Heart left ventricle (tissue), 16 donors: ENCODE data around the gene RESP18. TPM values are rescaled to one million over a fixed set of nuclear protein-coding genes. Genes with fewer than 3 reads are reported as not detected.
A peak's percentile ranks its signal among the peaks of the same experiment; 100 is the strongest.

Source experiments
- ATAC-seq, 4 donors: fragments of 200-7000 bp; cut with Tn5 transposase; one replicate each; pipeline ENCODE4 v1.9.1; 2020 to 2022; ENCODE audit warnings: moderate library complexity in 4 of 4, mild to moderate bottlenecking in 3 of 4, moderate number of reproducible peaks in 1 of 4
- DNase-seq, 5 donors: peaks; one replicate each; pipeline ENCODE4 v3.0.0-alpha.2; 2020
- H3K27ac ChIP-seq, 12 donors: fragments of 200-600 bp; sonication (generic) in 4 of 12; one replicate each; pipeline versions ENCODE4 v1.5.0 to v1.8.0; 2016 to 2022; ENCODE audit warnings: mild to moderate bottlenecking in 2 of 12
- H3K27me3 ChIP-seq, 9 donors: fragments of 200-600 bp; sonication (generic) in 2 of 9; one replicate each; pipeline versions ENCODE4 v1.5.1 to v1.8.0; 2016 to 2022; ENCODE audit warnings: mild to moderate bottlenecking in 3 of 9
- H3K36me3 ChIP-seq, 9 donors: fragments of 200-600 bp; sonication (generic) in 2 of 9; one replicate each; pipeline versions ENCODE4 v1.5.0 to v1.8.0; 2018 to 2022; ENCODE audit warnings: mild to moderate bottlenecking in 2 of 9
- H3K4me1 ChIP-seq, 12 donors: fragments of 200-600 bp; sonication (generic) in 4 of 12; one replicate each; pipeline versions ENCODE4 v1.5.0 to v1.8.0; 2016 to 2022; ENCODE audit warnings: mild to moderate bottlenecking in 3 of 12
- H3K4me3 ChIP-seq, 12 donors: fragments of 200-600 bp; sonication (generic) in 4 of 12; one replicate each; pipeline versions ENCODE4 v1.5.0 to v1.8.0; 2017 to 2022; ENCODE audit warnings: mild to moderate bottlenecking in 9 of 12, moderate library complexity in 4 of 12
- H3K9me3 ChIP-seq, 12 donors: fragments of 200-600 bp; sonication (generic) in 4 of 12; one replicate each; pipeline versions ENCODE4 v1.5.0 to v1.8.0; 2016 to 2022; ENCODE audit warnings: mild to moderate bottlenecking in 1 of 12
- POLR2A ChIP-seq, 2 donors: fragments of 450-650 bp; IDR thresholded peaks; one replicate each; pipeline ENCODE4 v1.6.1; 2017; ENCODE audit warnings: antibody characterized with exemption in 2 of 2, mild to moderate bottlenecking in 2 of 2, moderate library complexity in 2 of 2
- WGBS, 4 donors: extraction: QIAGEN DNeasy Blood & Tissue Kit in 2 of 4; methylation state at CpG; one replicate each; pipeline versions ENCODE4 v1.1.5 to v1.1.7; 2013 to 2018; 5-methylcytosine and 5-hydroxymethylcytosine counted together
- intact Hi-C, 10 donors: fragments of 100-400 bp; cut with DNase I; formaldehyde crosslinking; loops; one replicate each; pipeline versions ENCODE4 v1.11.1 to v1.14.2; 2022
- polyA plus RNA-seq, 2 donors: library from polyadenylated mRNA; stranded (reverse); fragments of 200-250 nt; gene quantifications; one replicate each; pipeline ENCODE4 v1.2.3, GENCODE V29; 2013
- total RNA-seq, 9 donors: library from RNA; depleted of rRNA in 2 of 9; stranded (reverse); fragments of >200 nt in 2 of 9; fragmentation: NEBNext Ultra II Directional in 3 of 9; extraction: Animal tissue kit (Norgen Biotek cat#: 25700) in 3 of 9; gene quantifications; one replicate each; pipeline versions ENCODE4 v1.1.0 to v1.2.4, GENCODE V29; 2016 to 2023
- TF ChIP-seq, protein P1 (sequence below), 12 donors: fragments of 200-600 bp; sonication (generic) in 4 of 12; IDR thresholded peaks; one replicate each; pipeline versions ENCODE4 v1.5.0 to v1.8.0; 2018 to 2022; ENCODE audit warnings: antibody characterized with exemption in 12 of 12, mild to moderate bottlenecking in 5 of 12
- donor health status: ischemic (EF 13 %, LVEDD 7.1; RV severe dilation, severe dysfunction).
- donor health status: healthy with polysubstance abuse.
- donor health status: DM: no; HTN: yes; CAD: no.
- donor health status: DM: no; HTN: no; CAD: no.
- donor health status: ischemic (EF 25% LVEDD 6.9; RV normal size, moderate dysfunction).
- donor health status: ischemic (EF 25% LVEDD 5.7; RV mildly dilated, moderate dysfunction).
- donor health status: healthy.
- donor health status: DM: yes; HTN: yes; CAD: no.
- donor health status: ischemic (EF 35%, LVEDD 5.7; RV mildly dilated, moderate dysfunction).
- donor health status: nonischemic (EF 11% LVEDD 7.7; RV severe dilation, severe dysfunction).
- donor health status: DM: yes; HTN: yes; CAD: no.
- donor health status: PGD.
- donor health status: ischemic (EF 29% LVEDD 5.4; RV normal size, mild dysfunction).
- donor health status: nonischemic (EF 23%, LVEDD 6.1; RV moderate dilation, normal function).

The RESP18 gene
- total and polyA plus RNA-seq, 11 donors, result not detected

DNA sequence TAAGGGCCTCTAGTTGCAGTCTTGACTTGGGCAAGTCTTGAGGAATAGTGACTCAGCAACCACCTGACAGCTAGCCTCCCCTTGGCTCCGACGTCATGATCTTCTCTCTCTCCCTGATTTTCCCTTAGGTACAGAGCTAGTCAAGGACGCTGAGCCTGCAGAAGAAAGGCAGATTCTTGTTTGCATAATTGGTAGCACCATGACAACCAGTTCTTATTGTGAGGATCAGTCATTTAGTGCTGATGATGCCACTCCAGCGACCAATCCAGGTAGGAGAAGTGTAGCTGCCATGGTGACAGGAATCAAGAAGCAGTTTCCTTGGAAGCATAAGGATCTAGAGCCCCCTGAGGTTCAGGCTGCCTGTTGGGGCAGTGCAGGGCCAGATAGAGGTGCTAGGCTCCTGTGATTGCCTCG, 2.8 kb upstream of the RESP18 start:
- TF ChIP-seq, protein P1, sequence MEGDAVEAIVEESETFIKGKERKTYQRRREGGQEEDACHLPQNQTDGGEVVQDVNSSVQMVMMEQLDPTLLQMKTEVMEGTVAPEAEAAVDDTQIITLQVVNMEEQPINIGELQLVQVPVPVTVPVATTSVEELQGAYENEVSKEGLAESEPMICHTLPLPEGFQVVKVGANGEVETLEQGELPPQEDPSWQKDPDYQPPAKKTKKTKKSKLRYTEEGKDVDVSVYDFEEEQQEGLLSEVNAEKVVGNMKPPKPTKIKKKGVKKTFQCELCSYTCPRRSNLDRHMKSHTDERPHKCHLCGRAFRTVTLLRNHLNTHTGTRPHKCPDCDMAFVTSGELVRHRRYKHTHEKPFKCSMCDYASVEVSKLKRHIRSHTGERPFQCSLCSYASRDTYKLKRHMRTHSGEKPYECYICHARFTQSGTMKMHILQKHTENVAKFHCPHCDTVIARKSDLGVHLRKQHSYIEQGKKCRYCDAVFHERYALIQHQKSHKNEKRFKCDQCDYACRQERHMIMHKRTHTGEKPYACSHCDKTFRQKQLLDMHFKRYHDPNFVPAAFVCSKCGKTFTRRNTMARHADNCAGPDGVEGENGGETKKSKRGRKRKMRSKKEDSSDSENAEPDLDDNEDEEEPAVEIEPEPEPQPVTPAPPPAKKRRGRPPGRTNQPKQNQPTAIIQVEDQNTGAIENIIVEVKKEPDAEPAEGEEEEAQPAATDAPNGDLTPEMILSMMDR (IDR thresholded peaks at IDR 0.05), result no peak
- TF ChIP-seq POLR2A (IDR thresholded peaks at IDR 0.05), result no peak
- DNase-seq (no peak), ATAC-seq (no peak)
- peaks cover 0 to 14% (median 0%) of the 10 kb centered on the region in 12 donors for H3K9me3 ChIP-seq
- WGBS, 4 donors, result 27 to 54% (median 47%) methylated on average over 5 of the region's 5 CpGs
- peaks cover 0 to 3% (median 0%) of the 10 kb centered on the region in 12 donors for H3K4me1 ChIP-seq
- intact Hi-C loops, result no loop called here
- no peaks in the 10 kb centered on the region for H3K36me3 ChIP-seq
- H3K27ac ChIP-seq, result no peak overlapping the region
- no peak overlapping the region for H3K4me3 ChIP-seq
- peaks cover 10 to 64% (median 40%) of the 10 kb centered on the region in 9 donors for H3K27me3 ChIP-seq

DNA sequence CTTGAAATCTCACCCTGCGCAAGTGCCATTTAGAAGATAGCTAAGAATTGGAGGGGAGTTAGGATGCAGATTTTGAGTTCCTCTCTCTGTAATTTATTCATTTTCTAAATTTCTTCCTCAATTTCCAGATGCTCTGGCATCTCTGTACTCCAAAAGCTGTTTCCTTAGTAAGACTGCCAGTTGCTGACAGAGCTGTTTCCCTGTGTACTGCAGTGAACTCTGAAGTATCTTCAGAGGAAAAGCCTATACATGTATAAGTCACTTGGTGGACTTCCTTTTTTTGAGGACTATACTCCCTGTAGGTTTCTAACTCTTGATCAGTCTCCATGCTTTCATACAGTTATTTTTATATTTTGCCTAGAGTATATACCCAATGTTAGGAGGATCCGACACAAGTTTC, 1.5 kb upstream of the RESP18 start:
- peaks cover 0 to 14% (median 0%) of the 10 kb centered on the region in 12 donors for H3K9me3 ChIP-seq
- H3K4me3 ChIP-seq, result no peak overlapping the region
- peaks cover 0 to 3% (median 0%) of the 10 kb centered on the region in 12 donors for H3K4me1 ChIP-seq
- peaks cover 10 to 62% (median 38%) of the 10 kb centered on the region in 9 donors for H3K27me3 ChIP-seq
- ATAC-seq (no peak), DNase-seq (no peak)
- TF ChIP-seq, protein P1 (IDR thresholded peaks at IDR 0.05), result no peak
- TF ChIP-seq POLR2A (IDR thresholded peaks at IDR 0.05), result no peak
- WGBS, 4 donors, result 71 to 92% (median 87%) methylated on average over 2 of the region's 2 CpGs
- intact Hi-C loops, result no loop called here
- no peak overlapping the region for H3K27ac ChIP-seq
- no peaks in the 10 kb centered on the region for H3K36me3 ChIP-seq

DNA sequence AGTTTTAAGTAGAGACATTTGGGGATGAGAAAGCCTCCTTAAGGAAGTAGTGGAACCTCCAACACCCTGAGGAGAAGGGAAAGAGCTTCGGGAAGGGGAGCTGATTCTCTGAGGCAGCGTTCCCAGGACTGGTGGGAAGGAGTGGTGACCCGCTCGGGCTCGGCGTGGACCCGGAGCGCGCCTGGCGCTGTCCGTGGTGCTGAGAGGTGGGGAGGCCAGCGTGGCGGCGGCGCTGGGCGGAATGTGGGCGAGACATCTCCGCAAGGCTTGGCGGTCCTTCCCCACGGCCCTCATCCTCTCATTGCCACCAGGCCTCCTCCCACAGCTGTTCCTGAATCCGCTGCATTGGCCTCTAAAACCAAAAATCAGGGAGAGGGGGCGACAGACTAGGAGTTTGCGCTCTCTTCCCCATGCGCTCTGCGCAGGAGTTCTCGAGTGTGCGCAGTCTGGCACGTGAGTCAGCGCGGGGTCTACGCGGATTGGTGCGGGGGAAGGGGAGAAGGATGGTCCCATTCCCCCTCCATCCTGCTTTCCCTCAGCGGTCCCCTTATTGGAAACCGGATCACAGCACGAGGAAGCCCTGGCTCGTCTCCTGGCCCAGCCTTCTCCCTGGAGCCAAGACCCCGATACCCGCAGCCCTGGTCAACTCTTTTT, 857 bp downstream of the RESP18 start:
- ATAC-seq (peak in 3 of 4 donors; percentile 68 to 81 (median 77)), DNase-seq (peak in 4 of 5 donors; percentile 26 to 38 (median 38))
- H3K9me3 ChIP-seq, result peaks cover 0 to 11% (median 0%) of the 10 kb centered on the region in 12 donors
- WGBS, 4 donors, result 8 to 14% (median 10%) methylated on average over 37 to 39 of the region's 39 CpGs
- intact Hi-C loops, result no loop called here
- H3K4me1 ChIP-seq, result peaks cover 0 to 3% (median 0%) of the 10 kb centered on the region in 12 donors
- TF ChIP-seq, protein P1 (IDR thresholded peaks at IDR 0.05), result no peak
- no peak for TF ChIP-seq POLR2A (IDR thresholded peaks at IDR 0.05)
- no peaks in the 10 kb centered on the region for H3K36me3 ChIP-seq
- H3K27ac ChIP-seq, result no peak overlapping the region
- H3K27me3 ChIP-seq, result peaks cover 10 to 78% (median 35%) of the 10 kb centered on the region in 9 donors
- H3K4me3 ChIP-seq, result no peak overlapping the region

DNA sequence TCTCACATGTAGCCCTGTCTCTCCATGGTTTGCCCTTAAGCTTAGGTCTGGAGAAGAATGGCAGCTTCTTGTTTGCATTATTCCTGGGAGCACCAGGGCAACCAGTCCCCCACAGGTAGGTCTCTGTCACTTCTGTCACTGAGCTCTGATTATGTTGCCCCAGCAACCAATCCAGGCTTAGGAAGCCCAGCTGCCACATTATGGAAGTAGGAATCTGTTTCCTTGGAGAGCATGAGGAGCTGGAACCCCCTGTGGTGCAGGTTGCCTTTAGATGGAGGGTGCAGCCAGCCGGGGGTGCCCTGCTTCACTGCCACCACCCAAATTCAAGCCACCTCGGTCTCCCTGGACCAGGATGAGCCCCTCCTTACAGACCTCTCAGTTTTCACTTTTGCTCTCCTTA, 4.8 kb downstream of the RESP18 start:
- DNase-seq (no peak), ATAC-seq (no peak)
- Histone ChIP-seq H3K4me1 (peaks cover 0 to 3% (median 0%) of the 10 kb centered on the region in 12 donors), H3K27me3 (peaks cover 10 to 71% (median 25%) of the 10 kb centered on the region in 9 donors), H3K4me3 (no peak overlapping the region), H3K36me3 (no peaks in the 10 kb centered on the region), H3K9me3 (no peaks in the 10 kb centered on the region), H3K27ac (no peak overlapping the region)
- 41 to 52% (median 45%) methylated on average over 2 of the region's 2 CpGs for WGBS, 4 donors
- no peak for TF ChIP-seq POLR2A (IDR thresholded peaks at IDR 0.05)
- TF ChIP-seq, protein P1 (IDR thresholded peaks at IDR 0.05), result no peak
- intact Hi-C loops, result no loop called here
